IPS DF 6.9 (cell line): ENCODE results near the gene ITGB3.

Source experiments
- DNase-seq: peaks from one replicate; pipeline ENCODE4 v3.0.0-alpha.2; 2013; ENCODE audit warnings: low read depth, low spot score
- H3K27ac ChIP-seq: one replicate; pipeline ENCODE4 v1.5.1; 2013; ENCODE audit warnings: low read length, control low read depth
- H3K27me3 ChIP-seq: 2 replicates; pipeline ENCODE4 v1.6.1; 2013; ENCODE audit warnings: mild to moderate bottlenecking, low read length; ENCODE audit not compliant: control insufficient read depth, insufficient read depth
- H3K36me3 ChIP-seq: 2 replicates; pipeline ENCODE4 v1.6.1; 2013; ENCODE audit warnings: low read length; ENCODE audit not compliant: control insufficient read depth, insufficient read depth
- H3K4me1 ChIP-seq: 2 replicates; pipeline ENCODE4 v1.6.1; 2013; ENCODE audit warnings: low read length; ENCODE audit not compliant: control insufficient read depth, insufficient read depth
- H3K4me3 ChIP-seq: 2 replicates; pipeline ENCODE4 v1.5.1; 2013; ENCODE audit warnings: mild to moderate bottlenecking, low read length
- H3K9me3 ChIP-seq: 2 replicates; pipeline ENCODE4 v1.6.1; 2013; ENCODE audit warnings: low read length, inconsistent platforms; ENCODE audit not compliant: control insufficient read depth, insufficient read depth
- WGBS: extraction: QIAGEN DNeasy Blood & Tissue Kit; methylation state at CpG from one replicate; pipeline ENCODE4 v1.1.7; 2013; ENCODE audit warnings: mixed read lengths, missing lambda C conversion rate; ENCODE audit not compliant: insufficient read length, insufficient coverage; 5-methylcytosine and 5-hydroxymethylcytosine counted together

ITGB3 gene

GRCh38 chr17:47243737-47244598 lies 9.7 kb upstream of the ITGB3 start:
- no peaks in the 10 kb centered on the region for H3K4me1 ChIP-seq
- H3K9me3 ChIP-seq, result no peaks in the 10 kb centered on the region
- H3K4me3 ChIP-seq, result no peak overlapping the region
- H3K36me3 ChIP-seq, result no peaks in the 10 kb centered on the region
- no CpG with 5 or more reads among the region's 9 CpGs for WGBS
- no peak overlapping the region for H3K27ac ChIP-seq
- H3K27me3 ChIP-seq, result no peaks in the 10 kb centered on the region
- no peak for DNase-seq

- H3K4me3 ChIP-seq, result no peak overlapping the region
- H3K36me3 ChIP-seq, result no peaks in the 10 kb centered on the region
- no peaks in the 10 kb centered on the region for H3K9me3 ChIP-seq
- no peaks in the 10 kb centered on the region for H3K4me1 ChIP-seq
- DNase-seq, result no peak
- no peak overlapping the region for H3K27ac ChIP-seq
- no CpG with 5 or more reads among the region's 2 CpGs for WGBS
- H3K27me3 ChIP-seq, result no peaks in the 10 kb centered on the region
Observed at GRCh38 chr17:47244697-47245096, 8.9 kb upstream of the ITGB3 start.

GRCh38 chr17:47246120-47246519 lies 7.5 kb upstream of the ITGB3 start:
- Histone ChIP-seq H3K27ac (no peak overlapping the region), H3K9me3 (no peaks in the 10 kb centered on the region), H3K36me3 (no peaks in the 10 kb centered on the region), H3K27me3 (no peaks in the 10 kb centered on the region), H3K4me3 (no peak overlapping the region), H3K4me1 (no peaks in the 10 kb centered on the region)
- no CpG with 5 or more reads among the region's 2 CpGs for WGBS
- DNase-seq, result no peak

- WGBS, result 100% methylated on average over 2 of the region's 2 CpGs
- H3K36me3 ChIP-seq, result no peaks in the 10 kb centered on the region
- no peaks in the 10 kb centered on the region for H3K9me3 ChIP-seq
- H3K27me3 ChIP-seq, result peaks cover 12% of the 10 kb centered on the region
- no peaks in the 10 kb centered on the region for H3K4me1 ChIP-seq
- no peak overlapping the region for H3K4me3 ChIP-seq
- no peak overlapping the region for H3K27ac ChIP-seq
- no peak for DNase-seq
Observed at GRCh38 chr17:47250855-47251254, 2.8 kb upstream of the ITGB3 start.

GRCh38 chr17:47251421-47251940 lies 2.1 kb upstream of the ITGB3 start:
- H3K36me3 ChIP-seq, result no peaks in the 10 kb centered on the region
- H3K27me3 ChIP-seq, result peaks cover 12% of the 10 kb centered on the region
- H3K4me1 ChIP-seq, result no peaks in the 10 kb centered on the region
- no peak for DNase-seq
- H3K9me3 ChIP-seq, result no peaks in the 10 kb centered on the region
- no CpG with 5 or more reads among the region's 1 CpG for WGBS
- H3K4me3 ChIP-seq, result no peak overlapping the region
- no peak overlapping the region for H3K27ac ChIP-seq

GRCh38 chr17:47252209-47252608 lies 1.4 kb upstream of the ITGB3 start:
- Histone ChIP-seq H3K4me3 (no peak overlapping the region), H3K9me3 (no peaks in the 10 kb centered on the region), H3K27me3 (peaks cover 12% of the 10 kb centered on the region), H3K36me3 (no peaks in the 10 kb centered on the region), H3K27ac (no peak overlapping the region), H3K4me1 (no peaks in the 10 kb centered on the region)
- no peak for DNase-seq
- WGBS, result no CpG with 5 or more reads among the region's 1 CpG

GRCh38 chr17:47252766-47253512 lies 688 bp upstream of the ITGB3 start:
- Histone ChIP-seq H3K27me3 (peaks cover 12% of the 10 kb centered on the region), H3K4me1 (no peaks in the 10 kb centered on the region), H3K36me3 (no peaks in the 10 kb centered on the region), H3K9me3 (no peaks in the 10 kb centered on the region), H3K27ac (no peak overlapping the region), H3K4me3 (peak overlapping the region; percentile 81; the same call in 1 of the 2 replicates)
- DNase-seq, result no peak
- WGBS, result no CpG with 5 or more reads among the region's 10 CpGs

- no peak for DNase-seq
- Histone ChIP-seq H3K4me3 (peak overlapping the region; percentile 81), H3K4me1 (no peaks in the 10 kb centered on the region), H3K36me3 (no peaks in the 10 kb centered on the region), H3K9me3 (no peaks in the 10 kb centered on the region), H3K27ac (no peak overlapping the region), H3K27me3 (peaks cover 12% of the 10 kb centered on the region)
- no CpG with 5 or more reads among the region's 15 CpGs for WGBS
Observed at GRCh38 chr17:47254403-47254943, 846 bp downstream of the ITGB3 start.

GRCh38 chr17:47257651-47258339 lies 4.2 kb downstream of the ITGB3 start:
- no peak for DNase-seq
- 0 out of 2 replicates have a peak, but pooled peaks cover 1% of the 10 kb centered on the region for H3K4me1 ChIP-seq
- no peak overlapping the region for H3K4me3 ChIP-seq
- no peak overlapping the region for H3K27ac ChIP-seq
- no peaks in the 10 kb centered on the region for H3K9me3 ChIP-seq
- H3K36me3 ChIP-seq, result no peaks in the 10 kb centered on the region
- WGBS, result no CpG with 5 or more reads among the region's 9 CpGs
- peaks cover 12% of the 10 kb centered on the region for H3K27me3 ChIP-seq

- no peaks in the 10 kb centered on the region for H3K36me3 ChIP-seq
- H3K27me3 ChIP-seq, result no peaks in the 10 kb centered on the region
- H3K4me3 ChIP-seq, result no peak overlapping the region
- DNase-seq, result no peak
- H3K9me3 ChIP-seq, result no peaks in the 10 kb centered on the region
- WGBS, result no CpG with 5 or more reads among the region's 7 CpGs
- 0 out of 2 replicates have a peak, but pooled peaks cover 1% of the 10 kb centered on the region for H3K4me1 ChIP-seq
- no peak overlapping the region for H3K27ac ChIP-seq
Observed at GRCh38 chr17:47262586-47262985, 9.0 kb downstream of the ITGB3 start.
